Activated naive CD4-positive, alpha-beta T cell treated with anti-CD3 and anti-CD28 coated beads for 36 hours (primary cell): ENCODE measurements around the gene ABLIM2. TPM values are rescaled to one million over a fixed set of nuclear protein-coding genes. Genes with fewer than 3 reads are reported as not detected.

Source experiments
- CTCF ChIA-PET: fragments of 350-600 bp; sonication (Branson Sonifier 250); formaldehyde crosslinking; loops from one replicate; lab custom pipeline; 2021; ENCODE audit warnings: antibody characterized with exemption; lab: Charles Lee
- DNase-seq: peaks from one replicate; pipeline ENCODE4 v3.0.0-alpha.2; 2020
- H3K27ac Mint-ChIP-seq: one replicate; pipeline ENCODE4 v1.8.0; 2021; ENCODE audit warnings: mild to moderate bottlenecking, mixed read lengths
- H3K27me3 Mint-ChIP-seq: one replicate; pipeline ENCODE4 v1.8.0; 2021; ENCODE audit warnings: low read depth, mixed read lengths
- H3K36me3 Mint-ChIP-seq: one replicate; pipeline ENCODE4 v1.8.0; 2021; ENCODE audit warnings: low read depth, mixed read lengths
- H3K4me1 Mint-ChIP-seq: one replicate; pipeline ENCODE4 v1.8.0; 2021; ENCODE audit warnings: low read depth, mixed read lengths
- H3K4me3 Mint-ChIP-seq: one replicate; pipeline ENCODE4 v1.8.0; 2021; ENCODE audit warnings: mild to moderate bottlenecking, moderate library complexity, mixed read lengths
- H3K9me3 Mint-ChIP-seq: one replicate; pipeline ENCODE4 v1.8.0; 2021; ENCODE audit warnings: mixed read lengths
- intact Hi-C: fragments of 100-400 bp; cut with micrococcal nuclease; formaldehyde crosslinking; loops from one replicate; pipeline ENCODE4 v1.15.1; 2023
- total RNA-seq, 2 experiments: library from RNA; stranded (reverse); gene quantifications; one replicate each; pipeline ENCODE4 v1.2.3, GENCODE V29; 2021

The ABLIM2 gene
- total RNA-seq, 2 experiments from 2014 or later: 0.22 to 0.24 TPM

- Mint-ChIP-seq H3K4me1 (no peaks in the 10 kb centered on the region), H3K36me3 (no peaks in the 10 kb centered on the region), H3K9me3 (no peaks in the 10 kb centered on the region), H3K4me3 (no peak overlapping the region), H3K27ac (no peak overlapping the region), H3K27me3 (no peaks in the 10 kb centered on the region)
- intact Hi-C loops: no loop called here
- no peak for DNase-seq
- CTCF ChIA-PET: no interaction called here
These were observed 74.5 kb downstream of the ABLIM2 start for GRCh38 chr4:8084031-8084660.

GRCh38 chr4:8083086-8083825 lies 75.4 kb downstream of the ABLIM2 start:
- H3K36me3 Mint-ChIP-seq: no peaks in the 10 kb centered on the region
- CTCF ChIA-PET: no interaction called here
- no peaks in the 10 kb centered on the region for H3K9me3 Mint-ChIP-seq
- no peaks in the 10 kb centered on the region for H3K4me1 Mint-ChIP-seq
- H3K27ac Mint-ChIP-seq: no peak overlapping the region
- H3K27me3 Mint-ChIP-seq: no peaks in the 10 kb centered on the region
- intact Hi-C loops: no loop called here
- no peak for DNase-seq
- no peak overlapping the region for H3K4me3 Mint-ChIP-seq

GRCh38 chr4:8082517-8083055 lies 76.0 kb downstream of the ABLIM2 start:
- Mint-ChIP-seq H3K27me3 (no peaks in the 10 kb centered on the region), H3K27ac (no peak overlapping the region), H3K4me3 (no peak overlapping the region), H3K36me3 (no peaks in the 10 kb centered on the region), H3K9me3 (no peaks in the 10 kb centered on the region), H3K4me1 (no peaks in the 10 kb centered on the region)
- no peak for DNase-seq
- intact Hi-C loops: no loop called here
- CTCF ChIA-PET: no interaction called here

GRCh38 chr4:8081621-8082516 lies 76.7 kb downstream of the ABLIM2 start:
- no peaks in the 10 kb centered on the region for H3K9me3 Mint-ChIP-seq
- intact Hi-C loops: no loop called here
- H3K36me3 Mint-ChIP-seq: no peaks in the 10 kb centered on the region
- CTCF ChIA-PET: no interaction called here
- no peaks in the 10 kb centered on the region for H3K27me3 Mint-ChIP-seq
- no peak overlapping the region for H3K4me3 Mint-ChIP-seq
- no peak overlapping the region for H3K27ac Mint-ChIP-seq
- DNase-seq: no peak
- H3K4me1 Mint-ChIP-seq: no peaks in the 10 kb centered on the region

GRCh38 chr4:8081171-8081570 lies 77.4 kb downstream of the ABLIM2 start:
- H3K9me3 Mint-ChIP-seq: no peaks in the 10 kb centered on the region
- no peaks in the 10 kb centered on the region for H3K36me3 Mint-ChIP-seq
- no peaks in the 10 kb centered on the region for H3K27me3 Mint-ChIP-seq
- CTCF ChIA-PET: no interaction called here
- no peak overlapping the region for H3K4me3 Mint-ChIP-seq
- DNase-seq: no peak
- no peak overlapping the region for H3K27ac Mint-ChIP-seq
- no peaks in the 10 kb centered on the region for H3K4me1 Mint-ChIP-seq
- intact Hi-C loops: no loop called here

- Mint-ChIP-seq H3K27me3 (no peaks in the 10 kb centered on the region), H3K4me3 (no peak overlapping the region), H3K27ac (no peak overlapping the region), H3K36me3 (no peaks in the 10 kb centered on the region), H3K9me3 (no peaks in the 10 kb centered on the region), H3K4me1 (no peaks in the 10 kb centered on the region)
- DNase-seq: no peak
- intact Hi-C loops: no loop called here
- CTCF ChIA-PET: no interaction called here
These were observed 77.9 kb downstream of the ABLIM2 start for GRCh38 chr4:8080754-8081065.

GRCh38 chr4:8079916-8080753 lies 78.5 kb downstream of the ABLIM2 start:
- H3K27me3 Mint-ChIP-seq: no peaks in the 10 kb centered on the region

GRCh38 chr4:8079031-8079885 lies 79.4 kb downstream of the ABLIM2 start:
- CTCF ChIA-PET: no interaction called here
- Mint-ChIP-seq H3K4me3 (no peak overlapping the region), H3K27me3 (no peaks in the 10 kb centered on the region), H3K4me1 (no peaks in the 10 kb centered on the region), H3K27ac (no peak overlapping the region), H3K9me3 (no peaks in the 10 kb centered on the region), H3K36me3 (no peaks in the 10 kb centered on the region)
- no peak for DNase-seq
- intact Hi-C loops: no loop called here

More at GRCh38 chr4:8079916-8080753, 78.5 kb downstream of the ABLIM2 start:
- Mint-ChIP-seq H3K4me1 (no peaks in the 10 kb centered on the region), H3K27ac (no peak overlapping the region), H3K9me3 (no peaks in the 10 kb centered on the region), H3K4me3 (no peak overlapping the region), H3K36me3 (no peaks in the 10 kb centered on the region)
- intact Hi-C loops: no loop called here
- DNase-seq: no peak
- CTCF ChIA-PET: no interaction called here

- no peak overlapping the region for H3K27ac Mint-ChIP-seq
- no peak overlapping the region for H3K4me3 Mint-ChIP-seq
- H3K9me3 Mint-ChIP-seq: no peaks in the 10 kb centered on the region
- no peaks in the 10 kb centered on the region for H3K36me3 Mint-ChIP-seq
- H3K4me1 Mint-ChIP-seq: no peaks in the 10 kb centered on the region
- CTCF ChIA-PET: no interaction called here
- no peak for DNase-seq
- intact Hi-C loops: no loop called here
- H3K27me3 Mint-ChIP-seq: no peaks in the 10 kb centered on the region
These were observed 80.0 kb downstream of the ABLIM2 start for GRCh38 chr4:8078610-8079015.

GRCh38 chr4:8078109-8078494 lies 80.5 kb downstream of the ABLIM2 start:
- Mint-ChIP-seq H3K27me3 (peaks cover under 1% of the 10 kb centered on the region), H3K27ac (no peak overlapping the region), H3K4me1 (no peaks in the 10 kb centered on the region), H3K4me3 (no peak overlapping the region), H3K9me3 (no peaks in the 10 kb centered on the region), H3K36me3 (no peaks in the 10 kb centered on the region)
- intact Hi-C loops: no loop called here
- DNase-seq: no peak
- CTCF ChIA-PET: no interaction called here
